HG03097 (cell line): ENCODE data around the gene MEAF6.
"Not testable (repeated sequence)": the region's sequence is repeated elsewhere in the genome, so short reads cannot be mapped to it uniquely, and the experiment has no call there.

Experiments
- ATAC-seq: cut with Tn5 transposase; IDR thresholded peaks from one replicate; pipeline ENCODE4 v1.9.1; 2021; ENCODE audit not compliant: unreplicated experiment, low FRiP score

Gene MEAF6

GRCh38 chr1:37514350-37515184, at the start of gene MEAF6:
Gene MEAF6 (minus strand): TSS chr1:37514766. CDS start chr1:37514746, 20 bp downstream.
- ATAC-seq, result peak; percentile 82

GRCh38 chr1:37562984-37563383, 48.4 kb upstream of the MEAF6 start:
- ATAC-seq, result no peak

- ATAC-seq, result no peak
These were observed 46.9 kb upstream of the MEAF6 start for GRCh38 chr1:37561133-37562132.

- ATAC-seq, result no peak
These were observed 46.0 kb upstream of the MEAF6 start for GRCh38 chr1:37560401-37561132.

- not testable (repeated sequence) for ATAC-seq
These were observed 45.4 kb upstream of the MEAF6 start for GRCh38 chr1:37559957-37560379.

- no peak for ATAC-seq
These were observed 44.5 kb upstream of the MEAF6 start for GRCh38 chr1:37559080-37559479.

GRCh38 chr1:37558411-37558810, 43.8 kb upstream of the MEAF6 start:
- no peak for ATAC-seq

- ATAC-seq, result no peak
These were observed 42.8 kb upstream of the MEAF6 start for GRCh38 chr1:37557402-37557801.

- ATAC-seq, result no peak
These were observed 42.2 kb upstream of the MEAF6 start, which contains the start of gene DNALI1 for GRCh38 chr1:37556712-37557196. Gene DNALI1 (plus strand): TSS chr1:37556940. CDS start chr1:37556995, 55 bp downstream.

GRCh38 chr1:37553927-37554808, 39.6 kb upstream of the MEAF6 start, which contains the start of gene SNIP1:
Gene SNIP1 (minus strand): TSS chr1:37554293. CDS start chr1:37554229, 64 bp downstream.
- peak; percentile 79 for ATAC-seq

- ATAC-seq, result no peak
These were observed 39.0 kb upstream of the MEAF6 start for GRCh38 chr1:37553598-37553926.

GRCh38 chr1:37549341-37549740, 34.8 kb upstream of the MEAF6 start:
- ATAC-seq, result no peak

GRCh38 chr1:37545019-37545418, 30.5 kb upstream of the MEAF6 start:
- ATAC-seq, result no peak

GRCh38 chr1:37544530-37544929, 30.0 kb upstream of the MEAF6 start:
- no peak for ATAC-seq

GRCh38 chr1:37540036-37540785, 25.6 kb upstream of the MEAF6 start:
- ATAC-seq, result no peak

GRCh38 chr1:37539154-37539553, 24.6 kb upstream of the MEAF6 start:
- not testable (repeated sequence) for ATAC-seq

- no peak for ATAC-seq
These were observed 22.8 kb upstream of the MEAF6 start for GRCh38 chr1:37537378-37537777.

- no peak for ATAC-seq
These were observed 18.9 kb upstream of the MEAF6 start for GRCh38 chr1:37533317-37534093.
